Transverse colon (tissue), 4 donors: ENCODE data around the gene CDH13. TPM values are rescaled to one million over a fixed set of nuclear protein-coding genes. Genes with fewer than 3 reads are reported as not detected.

Experiments used
- DNase-seq: peaks from one replicate; pipeline ENCODE4 v3.0.0-alpha.2; 2019
- H3K27ac ChIP-seq, 4 donors: fragments of 200-600 bp; sonication (generic); 2 replicates each; pipeline ENCODE4 v1.5.1; 2016 to 2018; ENCODE audit warnings: inconsistent platforms in 4 of 4
- H3K27me3 ChIP-seq: fragments of 200-600 bp; sonication (generic); 2 replicates; pipeline ENCODE4 v1.5.1; 2017; ENCODE audit warnings: inconsistent platforms
- H3K36me3 ChIP-seq, 4 donors: fragments of 200-600 bp; sonication (generic); 2 replicates each; pipeline ENCODE4 v1.5.1; 2017 to 2019; ENCODE audit warnings: inconsistent platforms in 4 of 4
- H3K4me1 ChIP-seq, 4 donors: fragments of 200-600 bp; sonication (generic); 2 replicates each; pipeline ENCODE4 v1.5.1; 2017 to 2020; ENCODE audit warnings: inconsistent platforms in 4 of 4
- H3K4me3 ChIP-seq, 4 donors: fragments of 200-600 bp; sonication (generic); 1 replicate in 1 of 4; 2 replicates in 3 of 4; pipeline versions ENCODE4 v1.5.1 to v1.6.1; 2017 to 2019; ENCODE audit warnings: inconsistent platforms in 4 of 4
- H3K9me3 ChIP-seq, 2 donors: fragments of 200-600 bp; sonication (generic); 2 replicates each; pipeline ENCODE4 v1.5.1; 2017 to 2019; ENCODE audit warnings: inconsistent platforms in 2 of 2
- CTCF ChIP-seq, 5 experiments: fragments of 200-600 bp in 3 of 5; fragments of 450-650 bp in 2 of 5; sonication (generic) in 3 of 5; IDR thresholded peaks; 1 replicate in 2 of 5; 2 replicates in 3 of 5; pipeline ENCODE4 v1.5.1; 2016 to 2017; ENCODE audit warnings: antibody characterized with exemption in 5 of 5, inconsistent platforms in 3 of 5, mild to moderate bottlenecking in 2 of 5, moderate library complexity in 1 of 5
- EP300 ChIP-seq: sonication (generic); formaldehyde crosslinking; IDR thresholded peaks from one replicate; pipeline ENCODE4 v1.6.1; 2017; ENCODE audit warnings: antibody characterized with exemption, low read depth
- POLR2A ChIP-seq: fragments of 450-650 bp; IDR thresholded peaks from one replicate; pipeline ENCODE4 v1.6.1; 2016; ENCODE audit warnings: antibody characterized with exemption, mild to moderate bottlenecking, moderate library complexity
- POLR2AphosphoS5 ChIP-seq, 3 donors: sonication (generic); formaldehyde crosslinking; IDR thresholded peaks; one replicate each; pipeline ENCODE4 v1.6.1; 2016; ENCODE audit warnings: antibody characterized with exemption in 3 of 3
- WGBS, 2 donors: methylation state at CpG; one replicate each; pipeline ENCODE4 v1.1.5; 2018; ENCODE audit warnings: low coverage in 1 of 2; 5-methylcytosine and 5-hydroxymethylcytosine counted together
- in situ Hi-C, 4 donors: fragments of 200-750 bp; cut with MboI; loops; one replicate each; pipeline versions ENCODE4 v1.15.0 to v1.15.1; 2017; ENCODE audit warnings: low sequenced_read_pairs in 3 of 4, low pct_ligation_motif_present in 1 of 4, low pct_unique_long_range_greater_than_20kb in 1 of 4
- intact Hi-C: fragments of 100-400 bp; cut with DNase I; formaldehyde crosslinking; loops from one replicate; pipeline ENCODE4 v1.15.1; 2023; ENCODE audit warnings: low total_unique reads
- total RNA-seq, 4 donors: library from RNA; depleted of rRNA; stranded (reverse); fragments of >200 nt; gene quantifications; one replicate each; pipeline ENCODE4 v1.1.0, GENCODE V29; 2016

CDH13 gene
- total RNA-seq, 4 donors from 2014 or later, result 3.8 to 28.1 (median 5.8) TPM

- in situ Hi-C loops (no loop called here), intact Hi-C loops (no loop called here)
- no peak for DNase-seq
- no peak overlapping the region for H3K27ac ChIP-seq
- H3K36me3 ChIP-seq, result no peaks in the 10 kb centered on the region
- no peaks in the 10 kb centered on the region for H3K4me1 ChIP-seq
- TF ChIP-seq CTCF (IDR thresholded peaks at IDR 0.05) (no peak), POLR2A (no peak), EP300 (no peak), POLR2AphosphoS5 (IDR thresholded peaks at IDR 0.05) (no peak)
- no peaks in the 10 kb centered on the region for H3K27me3 ChIP-seq
- WGBS, 2 donors, result 78 to 100% methylated on average over 1 to 3 of the region's 3 CpGs
- H3K4me3 ChIP-seq, result no peak overlapping the region
- H3K9me3 ChIP-seq, result no peaks in the 10 kb centered on the region
These were observed 952.7 kb downstream of the CDH13 start for GRCh38 chr16:83579436-83579835.

GRCh38 chr16:83581082-83581481, 954.3 kb downstream of the CDH13 start:
- WGBS, 2 donors, result 54 to 66% methylated on average over 2 of the region's 2 CpGs
- in situ Hi-C loops, result no loop called here

DNA sequence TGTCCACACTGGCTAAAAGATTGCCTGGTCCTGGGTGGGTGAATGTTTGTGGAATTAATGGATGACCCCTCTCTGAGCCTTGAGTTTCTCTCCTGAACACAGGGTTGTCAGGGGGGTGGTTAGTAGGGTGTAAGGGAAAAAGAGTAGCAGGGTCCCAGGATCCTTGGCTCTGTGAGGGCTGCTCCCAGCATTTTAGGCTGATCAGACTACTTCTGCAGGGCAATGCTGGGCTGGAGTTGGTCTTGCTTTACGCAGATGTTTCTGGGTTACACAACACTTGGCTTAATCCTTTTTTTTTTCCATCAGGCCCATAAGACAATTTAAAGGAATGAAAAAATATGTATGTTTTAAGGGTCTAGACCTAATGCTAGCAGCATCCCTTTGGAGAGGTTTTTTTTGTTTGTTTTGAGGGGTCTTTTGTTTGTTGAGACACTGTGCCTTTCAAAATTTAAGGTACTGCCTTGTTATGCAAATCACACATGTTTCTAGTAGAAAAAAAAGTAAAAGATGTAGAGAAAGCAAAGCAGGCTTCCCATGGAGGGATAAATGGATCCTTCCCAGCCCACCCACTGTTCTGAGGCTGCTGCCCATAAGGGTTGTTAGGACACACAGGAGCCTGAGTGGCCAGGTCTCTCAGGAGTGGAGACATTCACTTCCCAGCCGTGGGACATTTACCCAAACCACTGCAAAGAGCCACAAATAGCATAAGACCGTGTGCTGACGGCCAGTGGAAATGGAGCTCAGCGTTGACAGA, 955.4 kb downstream of the CDH13 start:
- no peaks in the 10 kb centered on the region for H3K27me3 ChIP-seq
- no peak overlapping the region for H3K27ac ChIP-seq
- H3K4me3 ChIP-seq, result no peak overlapping the region
- H3K36me3 ChIP-seq, result no peaks in the 10 kb centered on the region
- no peak for DNase-seq
- intact Hi-C loops, result no loop called here
- H3K9me3 ChIP-seq, result no peaks in the 10 kb centered on the region
- 84 to 100% methylated on average over 1 to 5 of the region's 5 CpGs for WGBS, 2 donors
- no peaks in the 10 kb centered on the region for H3K4me1 ChIP-seq
- in situ Hi-C loops, result no loop called here
- TF ChIP-seq EP300 (no peak), POLR2AphosphoS5 (IDR thresholded peaks at IDR 0.05) (no peak), POLR2A (no peak), CTCF (IDR thresholded peaks at IDR 0.05) (no peak)

More at GRCh38 chr16:83581082-83581481, 954.3 kb downstream of the CDH13 start:
- Histone ChIP-seq H3K27me3 (no peaks in the 10 kb centered on the region), H3K36me3 (no peaks in the 10 kb centered on the region), H3K27ac (no peak overlapping the region), H3K4me1 (no peaks in the 10 kb centered on the region), H3K4me3 (no peak overlapping the region), H3K9me3 (no peaks in the 10 kb centered on the region)
- TF ChIP-seq POLR2A, result no peak
- no peak for TF ChIP-seq EP300
- no peak for TF ChIP-seq POLR2AphosphoS5 (IDR thresholded peaks at IDR 0.05)
- intact Hi-C loops, result no loop called here
- DNase-seq, result no peak

DNA sequence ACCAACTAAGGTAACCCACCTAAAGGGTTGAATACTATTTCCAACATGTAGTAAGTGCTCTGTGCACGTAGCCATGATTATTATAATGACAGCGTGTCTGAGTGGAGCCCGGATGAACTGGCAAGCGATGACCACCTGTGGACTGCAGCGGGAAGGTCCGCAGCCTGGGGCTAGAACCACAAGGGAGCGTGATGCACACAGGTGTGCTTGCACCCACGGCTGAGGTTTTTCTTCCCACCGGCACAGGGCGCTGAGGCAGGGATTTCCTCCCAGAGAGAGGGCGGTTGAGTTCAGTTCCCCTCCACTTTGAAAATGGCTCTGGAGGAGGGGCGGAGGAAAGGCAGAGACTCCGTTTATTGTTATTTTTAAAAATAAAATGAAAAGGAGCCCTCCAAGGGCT, 959.3 kb downstream of the CDH13 start:
- Histone ChIP-seq H3K4me1 (no peaks in the 10 kb centered on the region), H3K4me3 (no peak overlapping the region), H3K27me3 (no peaks in the 10 kb centered on the region), H3K36me3 (no peaks in the 10 kb centered on the region), H3K27ac (no peak overlapping the region), H3K9me3 (no peaks in the 10 kb centered on the region)
- TF ChIP-seq CTCF (IDR thresholded peaks at IDR 0.05) (no peak), EP300 (no peak), POLR2A (no peak), POLR2AphosphoS5 (IDR thresholded peaks at IDR 0.05) (no peak)
- WGBS, 2 donors, result 60 to 73% methylated on average over 3 to 13 of the region's 13 CpGs
- intact Hi-C loops, result no loop called here
- in situ Hi-C loops, result no loop called here
- no peak for DNase-seq
